Cerebellar nuclear complex (tissue), 1 donor: Measurements from ENCODE around the gene COG2.
A peak's percentile ranks its signal among the peaks of the same experiment; 100 is the strongest.
"Not testable (repeated sequence)": the region's sequence is repeated elsewhere in the genome, so short reads cannot be mapped to it uniquely, and the experiment has no call there.

Source experiments
- DNase-seq, 2 experiments: peaks; one replicate each; lab custom pipeline; 2025; lab: John Stamatoyannopoulos, UW

The COG2 gene

GRCh38 chr1:230627767-230628166 is 14.5 kb upstream of the COG2 start:
- DNase-seq, result no peak

- DNase-seq, result no peak
These were observed 12.8 kb upstream of the COG2 start for GRCh38 chr1:230629511-230629910.

GRCh38 chr1:230631477-230631876 is 10.8 kb upstream of the COG2 start:
- no peak for DNase-seq

- peak; percentile 28 to 68 for DNase-seq
These were observed 9.9 kb upstream of the COG2 start for GRCh38 chr1:230632273-230632873.

GRCh38 chr1:230633469-230633868 is 8.8 kb upstream of the COG2 start:
- no peak for DNase-seq

GRCh38 chr1:230634384-230634783 is 7.9 kb upstream of the COG2 start:
- DNase-seq, result no peak

- DNase-seq, result no peak
These were observed 5.6 kb upstream of the COG2 start for GRCh38 chr1:230636575-230637148.

GRCh38 chr1:230639714-230640209 is 2.5 kb upstream of the COG2 start:
- DNase-seq, result no peak

GRCh38 chr1:230641346-230641745 is 935 bp upstream of the COG2 start:
- DNase-seq, result no peak

GRCh38 chr1:230641900-230642262 is 400 bp upstream of the COG2 start:
- DNase-seq, result no peak

GRCh38 chr1:230643908-230644307 is 1.6 kb downstream of the COG2 start:
- DNase-seq, result no peak

GRCh38 chr1:230646710-230647302 is 4.5 kb downstream of the COG2 start:
- DNase-seq, result no peak

- no peak for DNase-seq
These were observed 5.0 kb downstream of the COG2 start for GRCh38 chr1:230647321-230647720.

- no peak for DNase-seq
These were observed 5.8 kb downstream of the COG2 start for GRCh38 chr1:230648114-230648513.

GRCh38 chr1:230650300-230650699 is 8.0 kb downstream of the COG2 start:
- no peak for DNase-seq

- DNase-seq, result no peak
These were observed 9.0 kb downstream of the COG2 start for GRCh38 chr1:230651235-230651634.

- DNase-seq, result not testable (repeated sequence)
These were observed 14.4 kb downstream of the COG2 start for GRCh38 chr1:230656719-230657118.

GRCh38 chr1:230658103-230658502 is 15.8 kb downstream of the COG2 start:
- DNase-seq, result not testable (repeated sequence)

GRCh38 chr1:230658691-230659090 is 16.4 kb downstream of the COG2 start:
- no peak for DNase-seq

- DNase-seq, result peak; percentile 55 to 86
These were observed 19.7 kb downstream of the COG2 start for GRCh38 chr1:230661976-230662375.

- DNase-seq, result no peak
These were observed 25.9 kb downstream of the COG2 start for GRCh38 chr1:230668227-230668626.

GRCh38 chr1:230669543-230669942 is 27.3 kb downstream of the COG2 start:
- DNase-seq, result no peak

GRCh38 chr1:230674581-230674980 is 32.3 kb downstream of the COG2 start:
- no peak for DNase-seq

- no peak for DNase-seq
These were observed 34.9 kb downstream of the COG2 start for GRCh38 chr1:230677200-230677599.
